Skeletal muscle cell (primary cell): ENCODE data around the gene GNG4.

Source experiments
- DNase-seq: peaks from one replicate; pipeline ENCODE4 v3.0.0-alpha.2; 2010; ENCODE audit warnings: low read depth
- H3K4me3 ChIP-seq: 2 replicates; pipeline ENCODE4 v1.5.1; 2011; ENCODE audit warnings: low read depth, mild to moderate bottlenecking, control low read depth, low read length, moderate library complexity

GNG4 gene

DNA sequence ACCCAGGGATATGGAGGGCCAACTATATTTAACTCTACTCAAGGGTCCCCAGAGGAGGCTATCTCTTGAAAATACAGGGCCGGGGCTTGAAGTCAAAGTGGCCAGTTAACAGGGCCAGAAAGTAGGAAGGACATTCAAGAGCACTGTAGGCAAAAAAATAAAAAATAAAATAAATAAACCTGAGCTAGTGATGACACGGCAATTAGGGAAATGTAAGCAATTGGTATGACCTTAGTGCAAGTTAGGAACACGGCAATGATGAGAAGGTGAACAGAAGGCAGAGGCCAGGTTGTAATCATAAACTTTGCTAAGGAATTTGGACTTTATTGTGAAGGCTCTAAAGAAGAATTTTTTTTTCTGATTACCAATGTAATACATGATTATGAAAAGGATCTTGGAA, 142.0 kb downstream of the GNG4 start:
- DNase-seq, result no peak
- H3K4me3 ChIP-seq, result no peak overlapping the region

- H3K4me3 ChIP-seq, result peak overlapping the region; percentile 80
Observed at GRCh38 chr1:235504494-235505222, 144.9 kb downstream of the GNG4 start.

DNA sequence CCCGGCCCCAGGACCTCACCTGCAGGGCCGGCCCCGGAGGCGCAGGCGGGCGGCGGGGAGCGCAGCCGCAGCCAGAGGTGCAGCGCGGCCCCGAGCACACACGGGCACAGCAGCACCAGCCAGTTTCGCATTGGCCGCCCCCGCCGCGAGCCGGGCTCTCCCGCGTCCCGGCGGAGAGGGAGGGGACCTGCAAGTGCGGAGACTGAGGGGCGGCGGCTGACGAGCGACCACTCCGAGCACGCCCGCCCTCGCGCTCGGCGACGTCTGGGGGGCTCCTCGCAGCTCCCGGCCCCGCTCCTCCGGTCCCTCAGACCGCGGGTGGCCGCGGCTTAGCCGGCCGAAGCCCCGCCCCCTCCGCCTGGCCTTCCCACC, 145.5 kb downstream of the GNG4 start, which contains the start of gene B3GALNT2:
TSS of gene B3GALNT2 (minus strand) at position 331 of the 372 bp plus-strand sequence. CDS start at position 131, 200 bp downstream.
- DNase-seq, result no peak
- peak within 1 kb of the TSS; percentile 80 for H3K4me3 ChIP-seq

More at GRCh38 chr1:235504494-235505222, 144.9 kb downstream of the GNG4 start:
- DNase-seq, result peak; percentile 97

DNA sequence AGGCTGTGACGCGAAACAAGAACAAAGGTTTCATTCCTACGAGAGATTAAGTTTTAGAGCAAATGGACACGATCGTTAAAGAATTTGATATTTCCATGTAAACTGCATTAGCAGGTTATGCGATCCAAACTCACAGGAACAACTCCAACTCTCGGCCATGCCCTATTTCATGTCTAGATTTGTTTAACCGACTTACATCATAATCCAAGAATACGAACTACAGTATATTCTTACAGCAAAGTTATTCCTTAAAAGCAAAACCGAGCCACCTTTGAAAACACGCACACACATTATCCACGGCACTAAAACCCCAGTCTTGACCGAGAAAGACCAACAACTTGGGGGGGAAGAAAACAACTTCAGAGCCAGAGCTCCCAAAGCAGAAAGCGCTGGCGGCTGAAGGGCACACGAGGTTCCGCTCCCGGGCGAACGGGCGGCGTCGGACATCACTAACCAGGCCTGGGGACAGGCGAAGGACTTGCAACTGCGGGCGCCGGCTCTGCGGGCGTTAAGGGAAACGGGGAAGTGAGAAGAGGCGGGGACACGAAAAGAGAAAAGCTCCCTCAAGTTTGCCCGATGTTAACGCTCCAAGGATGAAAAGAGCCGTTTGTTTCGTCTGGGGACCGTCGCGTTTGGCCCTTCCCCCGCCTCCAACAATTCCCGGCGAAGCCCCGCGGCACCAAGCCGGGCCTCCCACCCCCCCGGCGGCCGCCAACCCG, 146.0 kb downstream of the GNG4 start:
- peak overlapping the region; percentile 72 for H3K4me3 ChIP-seq
- no peak for DNase-seq

DNA sequence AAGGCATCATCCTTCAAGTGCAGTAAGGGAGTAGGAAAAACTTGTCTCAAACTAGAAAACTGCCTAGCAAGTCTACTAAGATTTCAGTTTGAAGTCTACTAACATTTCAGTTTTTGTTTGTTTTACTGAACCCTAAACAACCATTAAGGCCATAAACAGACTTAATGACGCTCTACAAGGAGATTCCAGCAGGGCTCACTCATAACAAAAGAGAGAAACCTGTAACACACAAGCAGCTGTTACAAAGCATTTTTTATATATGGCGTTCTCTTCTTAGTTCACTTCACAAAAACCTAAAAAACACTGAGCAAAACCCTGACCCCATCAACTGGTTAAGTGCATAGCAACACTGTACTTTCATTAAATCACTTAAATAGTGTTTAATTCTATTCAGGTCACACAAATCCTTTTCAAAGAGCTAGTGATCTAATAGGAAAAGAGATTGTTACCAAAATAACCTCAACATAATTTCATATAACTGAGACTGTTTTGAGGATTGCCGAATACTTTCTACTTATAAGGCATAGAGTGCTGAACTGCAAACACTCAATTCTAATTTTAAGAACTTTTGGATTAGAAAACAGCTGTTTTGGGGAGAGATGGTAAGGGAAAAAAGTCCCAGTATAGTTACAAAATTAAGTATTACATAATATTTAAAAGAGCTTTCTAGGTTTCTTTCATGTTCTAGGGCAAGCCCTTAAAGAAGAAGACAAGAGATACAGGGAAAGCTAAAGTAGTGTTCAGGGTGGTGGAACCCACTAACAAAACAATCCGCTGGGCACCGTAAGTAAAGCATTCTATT, 146.8 kb downstream of the GNG4 start:
- peak overlapping the region; percentile 72 for H3K4me3 ChIP-seq
- no peak for DNase-seq

DNA sequence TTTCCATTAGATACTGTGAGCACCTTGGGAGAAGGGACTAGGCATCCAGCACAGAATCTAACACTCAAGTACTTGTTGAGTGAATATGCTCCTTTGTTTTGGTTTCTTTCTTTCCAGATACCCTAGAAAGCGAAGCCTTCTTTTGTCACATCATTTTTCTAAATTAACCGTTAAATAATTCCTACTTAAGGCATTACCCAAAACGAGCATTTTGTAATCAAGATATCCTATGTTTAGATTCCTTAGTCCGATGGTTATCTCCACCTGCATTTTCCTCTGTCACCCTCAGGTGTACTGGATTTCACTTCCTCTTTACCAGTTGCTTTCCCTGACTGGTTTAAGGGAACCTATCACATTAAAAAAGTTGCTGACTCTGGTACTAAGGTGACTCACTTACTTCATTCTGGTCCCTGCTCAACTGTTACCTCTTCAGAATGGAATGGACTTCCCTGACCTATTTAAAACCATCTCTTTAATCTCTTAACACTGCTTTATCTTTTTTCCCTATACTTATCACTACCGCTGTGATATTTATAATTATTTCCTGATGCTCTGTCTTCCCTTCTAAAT, 148.5 kb downstream of the GNG4 start:
- H3K4me3 ChIP-seq, result no peak overlapping the region
- no peak for DNase-seq
